HG03108 (cell line): ENCODE data around the gene PCBP3.

Experiments
- ATAC-seq: cut with Tn5 transposase; IDR thresholded peaks from one replicate; pipeline ENCODE4 v1.9.1; 2021; ENCODE audit warnings: moderate library complexity; ENCODE audit not compliant: unreplicated experiment

PCBP3 gene

GRCh38 chr21:45918835-45919447 lies 275.4 kb downstream of the PCBP3 start:
- ATAC-seq = no peak

- no peak for ATAC-seq
These were observed 276.1 kb downstream of the PCBP3 start for GRCh38 chr21:45919593-45919992.

DNA sequence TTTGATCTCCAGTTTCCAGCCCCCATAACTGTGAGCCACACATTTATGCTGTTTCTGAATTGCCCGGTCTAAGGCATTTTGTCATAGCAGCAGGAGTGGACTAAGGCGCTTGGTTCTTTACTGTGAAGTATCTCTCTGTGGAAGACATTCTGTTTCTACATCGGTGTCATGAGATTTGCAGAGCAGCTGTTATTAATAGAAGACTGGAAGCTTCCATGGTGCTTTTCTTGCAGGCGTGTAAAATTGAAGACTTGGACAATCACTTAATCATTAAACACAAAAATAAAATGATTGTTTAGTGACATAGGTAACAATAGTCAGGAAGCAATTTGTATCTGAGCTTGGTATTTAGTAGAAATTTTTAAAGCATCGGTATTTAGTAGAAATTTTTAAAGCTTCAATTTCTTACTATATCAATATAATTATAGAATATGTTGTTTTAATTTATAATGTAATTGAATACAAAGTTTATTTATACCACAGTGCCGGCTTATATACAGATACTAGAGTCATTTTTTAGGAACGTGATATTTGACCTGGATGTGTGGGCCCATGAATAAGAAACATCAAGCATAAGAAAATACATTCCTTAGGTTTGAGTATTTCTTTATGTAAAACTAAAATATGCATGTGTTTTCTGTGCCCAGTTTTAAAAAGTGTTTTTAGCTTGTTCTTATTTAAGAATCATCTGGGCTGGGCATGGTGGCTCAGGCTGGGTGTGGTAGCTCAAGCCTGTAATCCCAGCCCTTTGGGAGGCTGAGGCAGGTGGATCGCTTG lies 277.5 kb downstream of the PCBP3 start:
- ATAC-seq = no peak

GRCh38 chr21:45921917-45922316 lies 278.4 kb downstream of the PCBP3 start:
- ATAC-seq = no peak

GRCh38 chr21:45922648-45923047 lies 279.1 kb downstream of the PCBP3 start:
- ATAC-seq = no peak

DNA sequence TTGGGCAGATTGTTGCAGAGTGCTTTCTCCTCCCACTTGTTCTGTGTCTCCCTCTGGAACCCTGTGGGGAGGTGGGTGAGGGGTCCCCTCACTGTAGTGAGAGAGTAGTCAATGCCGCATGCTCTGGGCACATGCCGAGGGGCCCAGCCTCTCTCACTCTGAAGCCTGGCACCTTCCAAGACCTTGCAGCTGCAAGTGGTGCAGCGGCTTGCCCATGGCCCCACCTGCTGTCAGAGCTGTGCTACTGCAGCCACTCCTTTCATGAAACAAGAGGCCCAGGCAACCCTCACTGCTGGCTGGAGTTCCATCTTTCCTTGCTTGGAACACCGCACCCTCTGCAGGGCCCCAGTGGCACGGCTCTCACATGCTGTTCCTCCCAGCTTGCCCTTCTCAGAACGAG lies 279.6 kb downstream of the PCBP3 start:
- no peak for ATAC-seq

DNA sequence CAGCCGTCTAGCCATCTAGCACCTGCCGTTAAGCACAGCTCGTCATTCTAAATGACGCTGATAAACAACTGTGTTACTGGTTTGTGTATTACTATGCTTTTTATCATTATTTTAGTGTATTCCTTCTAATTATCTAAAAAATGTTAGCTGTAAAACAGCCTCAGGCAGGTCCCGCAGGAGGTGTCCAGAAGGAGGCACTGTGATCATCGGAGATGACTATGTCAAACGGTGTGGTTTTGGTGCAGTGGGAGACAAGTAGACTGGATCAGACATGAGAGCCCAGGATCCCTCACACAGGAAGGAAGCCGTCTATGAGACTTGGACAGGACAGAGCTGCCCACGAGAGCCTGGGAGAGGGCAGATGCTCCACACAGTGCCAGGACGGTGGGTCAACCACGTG lies 282.8 kb downstream of the PCBP3 start:
- no peak for ATAC-seq

GRCh38 chr21:45927032-45927431 lies 283.5 kb downstream of the PCBP3 start:
- no peak for ATAC-seq

DNA sequence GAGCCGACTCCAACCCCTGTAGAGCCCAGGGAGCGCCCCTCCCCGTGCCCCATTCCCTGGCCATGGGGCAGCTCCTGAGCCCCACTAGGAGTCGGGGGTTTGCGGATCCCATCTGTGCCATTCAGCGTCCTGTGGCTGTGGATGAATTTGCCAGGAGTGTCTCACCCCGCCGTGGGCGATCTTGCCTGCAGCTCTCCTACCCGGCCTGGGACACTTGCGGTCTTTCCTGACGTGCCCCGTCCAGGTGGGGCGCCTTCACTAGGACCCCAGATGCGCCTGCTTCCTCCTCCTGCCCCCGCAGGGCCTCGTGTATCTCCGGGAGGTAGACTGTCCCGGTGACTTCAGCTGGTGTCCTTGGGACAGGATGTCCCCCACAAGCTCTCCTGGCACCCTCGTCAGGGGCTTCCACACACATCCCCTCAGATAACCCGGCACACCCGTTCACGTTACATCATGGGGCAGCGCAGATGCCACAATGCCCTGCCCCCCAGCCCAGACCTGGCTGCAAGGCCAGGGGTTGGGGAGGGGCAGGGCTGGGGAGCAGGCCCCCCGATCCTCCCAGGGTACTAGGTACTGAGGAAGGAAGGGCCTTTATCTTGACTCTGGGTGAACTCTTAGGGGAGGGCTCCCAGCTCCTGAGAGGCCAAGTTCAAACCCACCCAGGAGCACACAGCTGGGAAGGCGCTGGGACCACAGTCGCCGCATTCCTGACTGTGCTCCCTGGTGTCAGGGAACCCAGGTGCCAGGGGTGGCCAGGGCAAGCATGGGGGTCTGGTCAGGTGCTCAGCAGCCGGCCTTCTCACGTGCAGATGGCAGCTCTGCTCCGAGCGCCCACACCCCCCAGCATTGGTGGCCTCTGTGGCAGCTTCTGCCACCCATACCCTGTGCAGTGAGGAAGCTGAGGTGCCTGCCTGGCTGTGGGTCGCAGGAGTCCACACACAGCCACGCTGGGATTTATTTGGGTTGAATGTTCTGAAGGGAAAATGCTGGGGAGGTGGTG lies 284.6 kb downstream of the PCBP3 start:
- no peak for ATAC-seq

DNA sequence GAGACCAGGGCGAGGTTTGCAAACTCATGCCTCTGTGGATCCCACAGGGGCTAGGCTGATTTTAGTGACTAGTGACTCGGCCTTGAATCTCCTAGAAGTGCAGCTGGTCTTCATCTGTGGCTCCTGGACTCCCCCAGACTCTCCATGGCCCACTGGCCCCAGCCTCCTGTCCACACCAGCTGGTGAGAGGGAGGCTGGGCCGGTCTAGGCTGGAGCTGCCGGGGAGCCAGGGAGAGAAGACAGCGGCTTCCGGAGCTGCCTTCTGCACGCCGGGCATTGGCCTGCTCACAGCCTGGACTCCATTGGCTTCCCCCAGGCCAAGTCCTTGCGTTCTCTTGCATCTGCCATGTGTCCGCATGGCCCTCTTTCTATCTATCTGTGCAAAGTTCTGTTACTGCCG lies 285.9 kb downstream of the PCBP3 start:
- no peak for ATAC-seq

- ATAC-seq = no peak
These were observed 286.8 kb downstream of the PCBP3 start for GRCh38 chr21:45930231-45930760.

DNA sequence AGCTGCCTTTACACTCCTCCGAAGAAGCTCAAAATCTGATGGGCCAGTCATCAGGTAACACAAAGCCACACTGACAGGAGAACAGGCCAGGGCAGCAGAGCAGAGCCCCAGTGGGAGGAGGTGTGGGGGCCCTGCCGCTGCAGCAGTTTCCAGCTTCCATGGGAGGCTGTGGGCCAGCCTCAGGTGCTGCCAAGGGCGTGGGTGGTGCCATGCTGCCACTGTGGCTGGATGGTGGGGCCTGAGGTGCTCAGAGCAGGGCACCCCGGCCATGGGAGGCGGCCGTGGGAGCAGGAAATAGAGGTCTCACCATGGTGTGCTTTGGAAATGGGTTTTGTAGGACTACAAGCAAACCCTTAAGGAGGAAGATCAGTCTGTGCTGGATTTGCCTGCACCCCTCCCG lies 287.3 kb downstream of the PCBP3 start:
- ATAC-seq = no peak

DNA sequence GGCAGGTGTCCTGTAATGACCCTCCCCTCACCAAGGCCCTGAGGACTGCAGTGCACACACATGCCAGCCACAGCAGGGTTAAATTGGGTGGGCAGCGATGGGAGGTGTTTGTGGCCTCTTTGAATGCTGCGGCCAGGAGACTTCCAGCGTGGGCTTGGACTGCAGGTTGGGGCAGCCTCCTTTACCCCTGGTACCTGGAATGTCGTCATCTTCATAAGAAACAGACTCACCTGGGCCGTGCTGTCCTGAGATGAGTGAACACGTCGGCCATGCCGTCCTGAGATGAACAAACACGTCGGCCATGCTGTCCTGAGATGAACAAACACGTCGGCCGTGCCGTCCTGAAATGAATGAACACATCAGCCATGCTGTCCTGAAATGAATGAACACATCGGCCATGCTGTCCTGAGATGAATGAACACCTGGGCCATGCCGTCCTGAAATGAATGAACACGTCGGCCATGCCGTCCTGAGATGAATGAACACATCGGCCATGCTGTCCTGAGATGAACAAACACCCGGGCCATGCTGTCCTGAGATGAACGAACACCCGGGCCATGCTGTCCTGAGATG lies 288.0 kb downstream of the PCBP3 start:
- ATAC-seq = no peak

GRCh38 chr21:45932922-45933502 lies 289.5 kb downstream of the PCBP3 start:
- ATAC-seq = no peak

DNA sequence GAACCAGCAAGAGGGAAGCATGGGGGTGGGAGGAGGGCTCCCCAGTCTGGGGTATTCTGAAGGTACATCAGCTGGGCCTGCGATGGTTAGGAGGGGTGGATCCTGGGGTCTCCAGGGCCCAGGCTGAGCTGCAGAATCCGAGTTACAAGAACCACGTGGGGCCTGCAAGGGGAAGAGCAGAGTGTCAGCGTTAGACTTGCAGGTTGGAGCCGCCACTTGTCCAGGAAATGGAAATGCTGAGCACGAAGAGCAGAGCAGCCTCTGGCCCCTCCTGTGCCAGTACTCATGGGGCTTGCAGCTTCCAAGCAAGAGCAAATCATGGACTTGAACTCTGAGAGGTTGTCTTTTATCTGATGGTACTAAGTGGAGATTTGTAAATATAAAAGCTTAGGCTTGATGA lies 290.6 kb downstream of the PCBP3 start:
- no peak for ATAC-seq

DNA sequence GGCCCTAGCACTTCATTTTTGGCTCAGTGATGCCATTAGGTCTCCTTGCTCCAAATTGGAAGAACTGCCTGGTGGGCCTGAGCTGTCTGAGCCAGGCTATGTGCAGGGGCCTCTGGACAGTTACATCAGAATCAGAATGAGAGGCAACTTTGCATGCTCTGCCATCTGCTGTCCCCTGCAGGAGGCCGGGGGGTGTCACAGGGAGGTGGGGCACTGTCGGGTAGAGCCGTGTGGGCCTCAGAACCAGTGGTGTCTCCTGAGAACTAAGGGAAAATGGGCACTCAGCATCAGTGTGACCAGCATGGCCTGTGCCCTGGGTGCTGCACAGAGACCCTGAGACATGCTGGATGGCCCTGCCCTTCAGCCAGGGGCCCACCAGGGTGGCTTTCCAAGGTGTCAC lies 291.0 kb downstream of the PCBP3 start:
- ATAC-seq = no peak

GRCh38 chr21:45935628-45936027 lies 292.1 kb downstream of the PCBP3 start:
- no peak for ATAC-seq

- no peak for ATAC-seq
These were observed 294.4 kb downstream of the PCBP3 start for GRCh38 chr21:45937721-45938452.

- no peak for ATAC-seq
These were observed 294.9 kb downstream of the PCBP3 start for GRCh38 chr21:45938453-45938755.
